Chondrocyte (in vitro differentiated cells): ENCODE measurements around the gene SCARB1. TPM values are rescaled to one million over a fixed set of nuclear protein-coding genes. Genes with fewer than 3 reads are reported as not detected.

ENCODE experiments used
- DNase-seq: peaks from one replicate; pipeline ENCODE4 v3.0.0; 2021; ENCODE audit warnings: mixed read lengths, low spot score
- H3K27ac Mint-ChIP-seq: one replicate; pipeline ENCODE4 v1.8.0; 2021; ENCODE audit warnings: mild to moderate bottlenecking, moderate library complexity, mixed read lengths; ENCODE audit not compliant: unreplicated experiment
- H3K27me3 Mint-ChIP-seq: 2 replicates; pipeline ENCODE4 v1.8.0; 2021; ENCODE audit warnings: low read depth, mixed read lengths
- H3K36me3 Mint-ChIP-seq: 2 replicates; pipeline ENCODE4 v1.8.0; 2021; ENCODE audit warnings: low read depth, mixed read lengths
- H3K4me1 Mint-ChIP-seq: 2 replicates; pipeline ENCODE4 v1.8.0; 2021; ENCODE audit warnings: low read depth, mild to moderate bottlenecking, mixed read lengths
- H3K4me3 Mint-ChIP-seq: one replicate; pipeline ENCODE4 v1.8.0; 2021; ENCODE audit warnings: mild to moderate bottlenecking, moderate library complexity, mixed read lengths; ENCODE audit not compliant: unreplicated experiment
- H3K9me3 Mint-ChIP-seq: 2 replicates; pipeline ENCODE4 v1.8.0; 2021; ENCODE audit warnings: low read depth, mixed read lengths
- CTCF ChIP-seq: fragments of 200-600 bp; sonication (generic); IDR thresholded peaks from 2 replicates; pipeline ENCODE4 v1.5.0; 2021; ENCODE audit warnings: antibody characterized with exemption, mild to moderate bottlenecking, moderate library complexity
- total RNA-seq: library from RNA; stranded (reverse); gene quantifications from 3 replicates; pipeline ENCODE4 v1.2.1, GENCODE V29; 2021

The SCARB1 gene
- total RNA-seq, 1 donor from 2014 or later: 20.1 TPM

- Mint-ChIP-seq H3K27ac (no peak overlapping the region), H3K27me3 (no peaks in the 10 kb centered on the region), H3K9me3 (no peaks in the 10 kb centered on the region), H3K4me1 (no peaks in the 10 kb centered on the region), H3K36me3 (peaks cover 6% of the 10 kb centered on the region), H3K4me3 (no peak overlapping the region)
- no peak for TF ChIP-seq CTCF
- no peak for DNase-seq
Measured at GRCh38 chr12:124817076-124818000, 46.3 kb downstream of the SCARB1 start.

DNA sequence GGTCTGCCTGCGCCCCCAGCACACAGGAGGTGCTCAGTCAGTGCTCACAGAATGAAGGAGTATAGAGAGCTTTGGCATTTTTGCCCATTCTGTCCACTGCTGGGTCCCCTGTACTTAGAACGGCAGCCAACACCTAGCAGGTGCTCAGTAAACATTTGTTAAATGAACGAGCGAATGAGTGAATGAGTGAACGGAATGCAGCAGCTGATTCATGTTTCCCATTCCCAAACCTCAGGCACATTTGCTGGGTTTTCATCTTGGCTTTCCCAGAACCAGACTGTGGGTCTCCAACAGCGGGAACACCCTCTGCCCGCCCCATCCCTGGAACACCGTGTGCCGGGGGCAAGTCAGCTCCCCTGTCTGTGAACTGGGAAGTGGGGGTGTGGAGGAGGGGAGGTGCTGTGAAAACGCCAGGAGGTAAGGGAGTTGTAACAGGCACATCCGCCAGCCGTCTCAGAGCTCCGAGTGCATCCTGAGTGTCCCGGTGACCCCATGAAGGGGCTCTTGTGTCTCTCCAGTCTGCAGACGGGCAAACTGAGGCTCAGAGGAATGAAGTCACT, 47.3 kb downstream of the SCARB1 start:
- no peaks in the 10 kb centered on the region for H3K27me3 Mint-ChIP-seq
- no peaks in the 10 kb centered on the region for H3K4me1 Mint-ChIP-seq
- no peak for DNase-seq
- H3K9me3 Mint-ChIP-seq: no peaks in the 10 kb centered on the region
- H3K4me3 Mint-ChIP-seq: no peak overlapping the region
- no peak for TF ChIP-seq CTCF
- H3K36me3 Mint-ChIP-seq: peaks cover 8% of the 10 kb centered on the region
- H3K27ac Mint-ChIP-seq: no peak overlapping the region

DNA sequence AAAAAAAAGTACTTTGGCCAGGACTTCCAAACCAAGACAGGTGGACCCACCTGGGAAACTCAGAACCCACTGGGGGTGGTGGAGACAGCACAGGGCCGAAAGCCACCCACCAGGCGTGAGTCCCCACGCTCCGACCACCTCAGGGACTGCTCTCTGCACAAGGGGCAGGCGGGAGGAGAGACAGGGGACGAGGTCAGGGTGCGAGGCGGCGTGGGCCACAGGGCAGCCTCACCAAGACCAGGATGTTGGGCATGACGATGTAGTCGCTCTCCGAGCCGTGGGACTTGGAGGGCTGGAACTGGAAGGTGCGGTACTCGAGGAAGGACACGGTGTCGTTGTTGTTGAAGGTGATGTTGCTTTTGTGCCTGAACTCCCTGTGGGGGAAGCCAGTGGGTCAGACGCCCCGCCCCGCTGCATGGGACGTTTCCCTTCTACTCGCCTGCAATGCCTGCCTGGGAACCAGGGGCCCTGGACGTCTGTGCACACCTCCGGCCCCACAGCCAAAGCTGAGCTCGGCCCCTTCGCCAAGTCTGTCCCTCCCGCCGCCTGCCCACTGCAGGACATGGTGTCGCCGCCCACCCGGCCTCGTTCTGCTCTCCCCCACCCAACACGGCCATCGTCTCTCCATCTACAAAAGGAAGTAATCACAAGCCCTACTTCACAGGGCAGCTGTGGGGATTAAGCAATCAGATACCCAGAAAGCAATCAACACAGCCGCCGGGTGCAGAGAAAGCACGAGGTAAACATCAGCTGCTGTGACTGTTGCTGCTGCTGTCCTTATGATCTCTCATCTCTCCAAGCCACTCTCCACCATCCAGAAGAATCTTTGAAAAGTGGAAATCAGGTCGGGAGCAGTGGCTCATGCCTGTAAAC, 48.7 kb downstream of the SCARB1 start:
- Mint-ChIP-seq H3K4me3 (no peak overlapping the region), H3K4me1 (no peaks in the 10 kb centered on the region), H3K27ac (no peak overlapping the region), H3K36me3 (peaks cover 10% of the 10 kb centered on the region), H3K27me3 (no peaks in the 10 kb centered on the region), H3K9me3 (no peaks in the 10 kb centered on the region)
- TF ChIP-seq CTCF: no peak
- DNase-seq: no peak

DNA sequence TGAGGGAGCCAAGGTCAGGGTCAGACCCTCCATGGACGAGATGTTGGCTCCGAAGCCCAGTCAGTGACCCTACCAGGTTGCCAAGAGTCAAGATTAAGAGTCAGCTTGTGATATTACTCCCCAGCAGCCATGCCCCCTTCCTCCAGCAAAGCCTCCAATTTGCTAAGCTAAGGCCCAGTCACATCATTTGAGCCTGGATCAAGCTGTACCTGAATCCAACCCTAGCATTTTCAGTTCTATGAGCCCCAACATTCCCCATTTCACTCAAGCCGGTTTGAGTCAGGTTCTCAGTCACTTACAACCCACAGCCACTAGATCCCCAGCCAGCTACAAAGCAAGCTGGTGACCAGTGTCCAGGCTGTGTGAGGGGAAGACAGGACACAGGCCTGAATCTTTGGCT, 49.9 kb downstream of the SCARB1 start:
- H3K27ac Mint-ChIP-seq: no peak overlapping the region
- H3K9me3 Mint-ChIP-seq: no peaks in the 10 kb centered on the region
- TF ChIP-seq CTCF: no peak
- no peaks in the 10 kb centered on the region for H3K27me3 Mint-ChIP-seq
- DNase-seq: no peak
- H3K36me3 Mint-ChIP-seq: peaks cover 10% of the 10 kb centered on the region
- H3K4me3 Mint-ChIP-seq: no peak overlapping the region
- no peaks in the 10 kb centered on the region for H3K4me1 Mint-ChIP-seq

DNA sequence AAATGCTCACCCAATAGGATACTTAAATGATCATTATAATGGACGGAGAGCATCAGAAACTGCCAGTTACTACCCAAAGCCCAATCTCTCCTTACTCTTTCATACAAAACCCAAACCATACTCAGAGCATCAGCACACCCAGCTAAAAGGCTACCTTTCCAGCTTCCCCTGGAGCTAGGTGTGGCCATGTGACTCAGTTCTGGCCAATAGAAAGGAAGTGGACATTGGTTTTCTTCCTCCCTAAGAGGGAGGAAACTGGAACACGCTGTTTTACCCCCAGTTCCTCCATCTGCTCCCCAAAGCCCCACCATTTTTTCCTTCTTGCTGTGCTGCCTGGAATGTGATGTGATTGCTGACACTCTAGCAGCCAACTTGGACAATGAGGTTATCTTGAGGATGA, 50.7 kb downstream of the SCARB1 start:
- Mint-ChIP-seq H3K9me3 (no peaks in the 10 kb centered on the region), H3K4me1 (no peaks in the 10 kb centered on the region), H3K4me3 (no peak overlapping the region), H3K27me3 (no peaks in the 10 kb centered on the region), H3K36me3 (peaks cover 12% of the 10 kb centered on the region), H3K27ac (no peak overlapping the region)
- DNase-seq: no peak
- no peak for TF ChIP-seq CTCF
